ENCODE results near the gene NDUFA13.

Gene NDUFA13

GRCh38 chr19:19513682-19514081 is 2.3 kb upstream of the NDUFA13 start:
- no peak for DNase-seq

- no peak for DNase-seq
Measured at GRCh38 chr19:19514215-19514657, 1.8 kb upstream of the NDUFA13 start.

GRCh38 chr19:19514881-19515641 is 964 bp upstream of the NDUFA13 start, which contains the start of gene TSSK6:
TSSK6 (minus strand) TSS chr19:19515548; CDS start chr19:19515427, 121 bp downstream.
- no peak for DNase-seq

GRCh38 chr19:19517235-19517619 is 1.2 kb downstream of the NDUFA13 start:
- no peak for DNase-seq

GRCh38 chr19:19520989-19521388 is 5.0 kb downstream of the NDUFA13 start:
- no peak for DNase-seq

- no peak for DNase-seq
Measured at GRCh38 chr19:19523177-19523576, 7.2 kb downstream of the NDUFA13 start.

- no peak for DNase-seq
Measured at GRCh38 chr19:19524053-19524452, 8.0 kb downstream of the NDUFA13 start.

- no peak for DNase-seq
Measured at GRCh38 chr19:19525611-19526380, 9.8 kb downstream of the NDUFA13 start.

GRCh38 chr19:19526581-19527370 is 10.8 kb downstream of the NDUFA13 start:
- no peak for DNase-seq

- DNase-seq, result no peak
Measured at GRCh38 chr19:19527371-19527656, 11.3 kb downstream of the NDUFA13 start.

- DNase-seq, result no peak
Measured at GRCh38 chr19:19527674-19528625, 11.9 kb downstream of the NDUFA13 start.

GRCh38 chr19:19528721-19529490 is 12.9 kb downstream of the NDUFA13 start, which contains the start of gene YJEFN3:
YJEFN3 (plus strand) TSS chr19:19528911; CDS start chr19:19528933, 22 bp downstream.
- no peak for DNase-seq

GRCh38 chr19:19529783-19530422 is 13.9 kb downstream of the NDUFA13 start:
- no peak for DNase-seq

- DNase-seq, result no peak
Measured at GRCh38 chr19:19530423-19530804, 14.4 kb downstream of the NDUFA13 start.

GRCh38 chr19:19530889-19531288 is 14.9 kb downstream of the NDUFA13 start:
- no peak for DNase-seq

- DNase-seq, result peak; percentile 92
Measured at GRCh38 chr19:19531951-19532805, 16.2 kb downstream of the NDUFA13 start.

- no peak for DNase-seq
Measured at GRCh38 chr19:19532806-19533701, 17.0 kb downstream of the NDUFA13 start.

- DNase-seq, result no peak
Measured at GRCh38 chr19:19533841-19534240, 17.8 kb downstream of the NDUFA13 start.
